B cell (primary cell): ENCODE results near the gene MYRIP. TPM values are rescaled to one million over a fixed set of nuclear protein-coding genes. Genes with fewer than 3 reads are reported as not detected.

ENCODE experiments used
- ATAC-seq: fragments of 200-7000 bp; cut with Tn5 transposase; one replicate; pipeline ENCODE4 v1.10.0; 2021; ENCODE audit warnings: low read depth, mild to moderate bottlenecking, moderate number of reproducible peaks, moderate library complexity
- CTCF ChIA-PET: fragments of 350-600 bp; sonication (Branson Sonifier 250); formaldehyde crosslinking; loops from one replicate; lab custom pipeline; 2021; ENCODE audit warnings: antibody characterized with exemption, inconsistent platforms; lab: Charles Lee
- POLR2A ChIA-PET: fragments of 350-600 bp; sonication (Branson Sonifier 250); formaldehyde crosslinking; loops from one replicate; lab custom pipeline; 2021; ENCODE audit warnings: antibody characterized with exemption; lab: Charles Lee
- DNase-seq: peaks from one replicate; pipeline ENCODE4 v3.0.0; 2013
- H2AFZ ChIP-seq: 2 replicates; pipeline ENCODE4 v1.6.1; 2012; ENCODE audit warnings: mild to moderate bottlenecking, low read depth, low read length; ENCODE audit not compliant: insufficient read depth, poor library complexity, severe bottlenecking
- H3K27ac ChIP-seq, 2 donors: 1 replicate in 1 of 2; 2 replicates in 1 of 2; pipeline ENCODE4 v1.5.1; 2012 to 2013; ENCODE audit warnings: low read length in 2 of 2, mild to moderate bottlenecking in 2 of 2, moderate library complexity in 1 of 2
- H3K27me3 ChIP-seq, 4 experiments: fragments of 200-600 bp in 1 of 4; sonication (generic) in 1 of 4; replicated peaks in 1 of 4; 1 replicate in 2 of 4; 2 replicates in 2 of 4; pipeline versions ENCODE4 v1.6.1 to v1.7.0; 2013 to 2016; ENCODE audit warnings: low read length in 3 of 4, mild to moderate bottlenecking in 2 of 4, mixed read lengths in 1 of 4, moderate library complexity in 1 of 4; ENCODE audit not compliant: insufficient read depth in 4 of 4, control insufficient read depth in 3 of 4; ENCODE audit errors: control extremely low read depth in 1 of 4
- H3K36me3 ChIP-seq, 2 experiments: replicated peaks in 1 of 2; 1 replicate in 1 of 2; 2 replicates in 1 of 2; pipeline versions ENCODE4 v1.6.1 to v1.7.1; 2013; ENCODE audit warnings: low read length in 1 of 2; ENCODE audit not compliant: insufficient read depth in 2 of 2, control insufficient read depth in 1 of 2; ENCODE audit errors: control extremely low read depth in 1 of 2, extremely low read depth in 1 of 2
- H3K4me1 ChIP-seq, 2 donors: fragments of 200-600 bp in 1 of 2; sonication (generic) in 1 of 2; 1 replicate in 1 of 2; 2 replicates in 1 of 2; pipeline versions ENCODE4 v1.5.1 to v1.6.1; 2013 to 2017; ENCODE audit warnings: low read length in 2 of 2; ENCODE audit not compliant: control insufficient read depth in 2 of 2, insufficient read depth in 2 of 2
- H3K4me2 ChIP-seq: replicated peaks from 2 replicates; pipeline ENCODE3; 2012; ENCODE audit warnings: mild to moderate bottlenecking, low read depth, low read length; ENCODE audit not compliant: poor library complexity, severe bottlenecking
- H3K4me3 ChIP-seq, 5 experiments: fragments of 200-600 bp in 1 of 5; sonication (generic) in 1 of 5; 1 replicate in 3 of 5; 2 replicates in 2 of 5; pipeline versions ENCODE4 v1.5.1 to v1.7.0; 2011 to 2016; ENCODE audit warnings: low read length in 4 of 5, mild to moderate bottlenecking in 4 of 5, low read depth in 2 of 5, control low read depth in 1 of 5, moderate library complexity in 1 of 5; ENCODE audit not compliant: insufficient read depth in 1 of 5; ENCODE audit errors: control extremely low read depth in 1 of 5, extremely low read depth in 1 of 5
- H3K79me2 ChIP-seq: fragments of 200-600 bp; sonication (generic); one replicate; pipeline ENCODE4 v1.6.0; 2016; ENCODE audit warnings: low read length; ENCODE audit not compliant: control insufficient read depth, insufficient read depth
- H3K9ac ChIP-seq: fragments of 200-600 bp; sonication (generic); 2 replicates; pipeline ENCODE4 v1.6.1; 2017; ENCODE audit warnings: mild to moderate bottlenecking, low read length, moderate library complexity
- H3K9me3 ChIP-seq, 3 donors: one replicate each; pipeline versions ENCODE4 v1.6.1 to v1.7.1; 2013; ENCODE audit warnings: low read length in 2 of 3; ENCODE audit not compliant: control insufficient read depth in 2 of 3, insufficient read depth in 1 of 3; ENCODE audit errors: control extremely low read depth in 1 of 3
- H4K20me1 ChIP-seq: 2 replicates; pipeline ENCODE4 v1.6.0; 2012; ENCODE audit warnings: mild to moderate bottlenecking, low read length; ENCODE audit not compliant: insufficient read depth, control insufficient read depth, poor library complexity, severe bottlenecking
- H3K27ac Mint-ChIP-seq: one replicate; pipeline ENCODE4 v1.8.0; 2021; ENCODE audit warnings: mixed read lengths
- H3K27me3 Mint-ChIP-seq: one replicate; pipeline ENCODE4 v1.8.0; 2021; ENCODE audit warnings: mixed read lengths
- H3K4me1 Mint-ChIP-seq: one replicate; pipeline ENCODE4 v1.8.0; 2021; ENCODE audit warnings: mixed read lengths
- H3K4me3 Mint-ChIP-seq: one replicate; pipeline ENCODE4 v1.8.0; 2021; ENCODE audit warnings: mixed read lengths
- H3K9me3 Mint-ChIP-seq: one replicate; pipeline ENCODE4 v1.8.0; 2022; ENCODE audit warnings: mixed read lengths; ENCODE audit not compliant: insufficient read depth
- CTCF ChIP-seq: fragments of 200-600 bp; IDR thresholded peaks from one replicate; pipeline ENCODE4 v1.8.0; 2022; ENCODE audit warnings: antibody characterized with exemption, mild to moderate bottlenecking
- EZH2 ChIP-seq: IDR thresholded peaks from 2 replicates; pipeline ENCODE4 v1.6.1; 2012; ENCODE audit warnings: borderline replicate concordance, low read depth, mild to moderate bottlenecking, moderate library complexity, low read length; ENCODE audit not compliant: insufficient read depth, poor library complexity, severe bottlenecking
- WGBS: methylation state at CpG from one replicate; pipeline ENCODE4 v1.1.5; 2013; ENCODE audit warnings: missing lambda C conversion rate; ENCODE audit not compliant: insufficient coverage; 5-methylcytosine and 5-hydroxymethylcytosine counted together
- intact Hi-C: fragments of 100-400 bp; cut with micrococcal nuclease; formaldehyde crosslinking; loops from one replicate; pipeline ENCODE4 v1.10.0; 2022
- polyA plus RNA-seq: library from polyadenylated mRNA; depleted of rRNA; stranded (reverse); fragments of >200 nt; gene quantifications from 2 replicates; pipeline ENCODE4 v1.2.3, GENCODE V29; 2012
- total RNA-seq, 2 donors: library from RNA; stranded (reverse); fragments of 120-200 nt in 1 of 2; gene quantifications; 1 replicate in 1 of 2; 2 replicates in 1 of 2; pipeline versions ENCODE4 v1.2.3 to v1.2.4, GENCODE V29; 2013 to 2022

The MYRIP gene
- total and polyA plus RNA-seq, 2 donors (not counting 1 experiment from before 2014, with no cell fraction given) = 0.03 to 0.10 TPM

GRCh38 chr3:40192628-40193027 lies 383.2 kb downstream of the MYRIP start:
- Histone ChIP-seq H3K79me2 (no peaks in the 10 kb centered on the region), H3K27ac (no peak overlapping the region), H3K9ac (no peak overlapping the region), H3K4me2 (no peak overlapping the region), H4K20me1 (no peaks in the 10 kb centered on the region), H3K27me3 (no peaks in the 10 kb centered on the region), H3K36me3 (no peaks in the 10 kb centered on the region), H3K4me3 (no peak overlapping the region), H3K9me3 (no peaks in the 10 kb centered on the region), H2AFZ (no peak overlapping the region), H3K4me1 (no peaks in the 10 kb centered on the region)
- intact Hi-C loops = no loop called here
- no peak for DNase-seq
- no peaks in the 10 kb centered on the region for H3K27me3 Mint-ChIP-seq
- no peak overlapping the region for H3K27ac Mint-ChIP-seq
- no peaks in the 10 kb centered on the region for H3K9me3 Mint-ChIP-seq
- ATAC-seq = no peak
- TF ChIP-seq CTCF (no peak), EZH2 (no peak)
- ChIA-PET POLR2A (no interaction called here), CTCF (interaction anchor here (0.7 to 8.3 kb wide), 6 partner anchors 10 to 122 kb away, joined by 3 to 135 read pairs (median 12); partner anchors contain the start of gene EIF1B)
- no CpG with 5 or more reads among the region's 3 CpGs for WGBS
- no peaks in the 10 kb centered on the region for H3K4me1 Mint-ChIP-seq
- H3K4me3 Mint-ChIP-seq = no peak overlapping the region

- Mint-ChIP-seq H3K27me3 (no peaks in the 10 kb centered on the region), H3K27ac (no peak overlapping the region), H3K4me3 (no peak overlapping the region), H3K4me1 (no peaks in the 10 kb centered on the region), H3K9me3 (no peaks in the 10 kb centered on the region)
- Histone ChIP-seq H3K4me2 (no peak overlapping the region), H3K9ac (no peak overlapping the region), H3K27me3 (no peaks in the 10 kb centered on the region), H3K9me3 (no peaks in the 10 kb centered on the region), H3K36me3 (no peaks in the 10 kb centered on the region), H3K4me1 (no peaks in the 10 kb centered on the region), H2AFZ (no peak overlapping the region), H3K4me3 (no peak overlapping the region), H3K27ac (no peak overlapping the region), H3K79me2 (no peaks in the 10 kb centered on the region), H4K20me1 (no peaks in the 10 kb centered on the region)
- DNase-seq (no peak), ATAC-seq (no peak)
- ChIA-PET POLR2A (no interaction called here), CTCF (no interaction called here)
- WGBS = 96% methylated on average over 7 of the region's 9 CpGs
- intact Hi-C loops = no loop called here
- TF ChIP-seq EZH2 (no peak), CTCF (no peak)
Measured at GRCh38 chr3:40196966-40197365, 387.6 kb downstream of the MYRIP start.
